SK-N-SH (cell line): ENCODE measurements around the gene ST6GALNAC3. TPM values are rescaled to one million over a fixed set of nuclear protein-coding genes. Genes with fewer than 3 reads are reported as not detected.

Source experiments
- CTCF ChIA-PET: fragments of 300-600, 350-600 bp; formaldehyde crosslinking; extraction: SDS; loops from one replicate; lab custom pipeline; 2021; lab: Yijun Ruan, JAX
- POLR2A ChIA-PET: fragments of 350-600 bp; sonication (Branson Sonifier 250); formaldehyde crosslinking; extraction: SDS; loops from one replicate; lab custom pipeline; 2020; ENCODE audit warnings: antibody characterized with exemption, inconsistent platforms; lab: Yijun Ruan, JAX
- DNase-seq: peaks from one replicate; pipeline ENCODE4 v3.0.0; 2012
- H2AFZ ChIP-seq: fragments of 200-600 bp; sonication (generic); 2 replicates; pipeline ENCODE4 v1.8.1; 2016; ENCODE audit warnings: antibody characterized with exemption, mild to moderate bottlenecking, low read depth
- H3F3A ChIP-seq: fragments of 200-600 bp; sonication (generic); replicated peaks from 2 replicates; pipeline ENCODE3; 2016; ENCODE audit warnings: antibody characterized with exemption, mild to moderate bottlenecking; ENCODE audit not compliant: insufficient read depth
- H3K27ac ChIP-seq, 2 experiments: fragments of 200-500 bp in 1 of 2; fragments of 200-600 bp in 1 of 2; sonication (Bioruptor generic) in 1 of 2; sonication (generic), shearing (Covaris generic) in 1 of 2; 2 replicates each; pipeline versions ENCODE4 v1.5.1 to v1.6.1; 2014 to 2016; ENCODE audit warnings: low read depth in 2 of 2, inconsistent platforms in 1 of 2, low read length in 1 of 2, mild to moderate bottlenecking in 1 of 2, mixed read lengths in 1 of 2
- H3K27me3 ChIP-seq: fragments of 200-600 bp; sonication (generic), shearing (Covaris generic); 2 replicates; pipeline ENCODE4 v1.6.1; 2016; ENCODE audit warnings: mixed run types; ENCODE audit not compliant: insufficient read depth
- H3K36me3 ChIP-seq, 2 experiments: fragments of 200-500 bp in 1 of 2; fragments of 200-600 bp in 1 of 2; sonication (Bioruptor generic) in 1 of 2; sonication (generic) in 1 of 2; replicated peaks in 1 of 2; 2 replicates each; pipeline versions ENCODE3 to v1.5.1; 2014 to 2016; ENCODE audit warnings: low read length in 1 of 2, mild to moderate bottlenecking in 1 of 2; ENCODE audit not compliant: insufficient read depth in 2 of 2, control insufficient read depth in 1 of 2
- H3K4me1 ChIP-seq, 2 experiments: fragments of 200-500 bp in 1 of 2; fragments of 200-600 bp in 1 of 2; sonication (Bioruptor generic) in 1 of 2; sonication (generic), shearing (Covaris generic) in 1 of 2; 2 replicates each; pipeline versions ENCODE4 v1.5.1 to v1.6.1; 2014 to 2016; ENCODE audit warnings: low read depth in 1 of 2, low read length in 1 of 2, mixed run types in 1 of 2; ENCODE audit not compliant: insufficient read depth in 2 of 2, control insufficient read depth in 1 of 2
- H3K4me2 ChIP-seq: fragments of 200-600 bp; sonication (generic), shearing (Covaris generic); 2 replicates; pipeline ENCODE4 v1.6.1; 2017; ENCODE audit warnings: mixed run types
- H3K4me3 ChIP-seq, 2 experiments: fragments of 200-500 bp in 1 of 2; fragments of 200-600 bp in 1 of 2; sonication (Bioruptor generic) in 1 of 2; sonication (generic), shearing (Covaris generic) in 1 of 2; 2 replicates each; pipeline versions ENCODE4 v1.5.1 to v1.8.1; 2014 to 2016; ENCODE audit warnings: low read depth in 2 of 2, inconsistent platforms in 1 of 2, low read length in 1 of 2, mild to moderate bottlenecking in 1 of 2, mixed read lengths in 1 of 2, moderate library complexity in 1 of 2
- H3K79me2 ChIP-seq: fragments of 200-600 bp; sonication (generic); 2 replicates; pipeline ENCODE4 v1.8.1; 2017; ENCODE audit warnings: mild to moderate bottlenecking; ENCODE audit not compliant: insufficient read depth
- H3K9ac ChIP-seq: fragments of 200-600 bp; sonication (generic); 2 replicates; pipeline ENCODE4 v1.6.1; 2017; ENCODE audit warnings: mixed run types
- H3K9me2 ChIP-seq: fragments of 200-600 bp; sonication (generic); 2 replicates; pipeline ENCODE4 v1.6.1; 2017; ENCODE audit warnings: mixed run types
- H3K9me3 ChIP-seq: fragments of 200-600 bp; sonication (generic); 2 replicates; pipeline ENCODE4 v1.6.1; 2017; ENCODE audit warnings: mixed run types, mild to moderate bottlenecking, moderate library complexity
- H4K20me1 ChIP-seq: fragments of 200-600 bp; sonication (generic); 2 replicates; pipeline ENCODE4 v1.6.1; 2017; ENCODE audit warnings: mild to moderate bottlenecking, mixed run types; ENCODE audit not compliant: insufficient read depth
- ELF1 ChIP-seq: IDR thresholded peaks from 2 replicates; pipeline ENCODE4 v1.4.0; 2012
- EP300 ChIP-seq, 2 experiments: IDR thresholded peaks; 2 replicates each; pipeline versions ENCODE4 v1.4.0 to v1.6.1; 2012; ENCODE audit warnings: borderline replicate concordance in 1 of 2, low read depth in 1 of 2, low read length in 1 of 2
- EZH2phosphoT487 ChIP-seq: fragments of 200-600 bp; sonication (generic); IDR thresholded peaks from 2 replicates; pipeline ENCODE4 v1.6.1; 2017; ENCODE audit warnings: low read depth, mixed run types, mild to moderate bottlenecking, antibody characterized with exemption, moderate library complexity, borderline replicate concordance
- FOXJ3 ChIP-seq: sonication (generic); formaldehyde crosslinking; IDR thresholded peaks from 2 replicates; pipeline ENCODE4 v1.5.1; 2020; ENCODE audit warnings: mild to moderate bottlenecking, missing genetic modification reagents
- FOXM1 ChIP-seq: IDR thresholded peaks from 2 replicates; pipeline ENCODE4 v1.4.0; 2012; ENCODE audit warnings: low read depth, mild to moderate bottlenecking
- JUND ChIP-seq: IDR thresholded peaks from 2 replicates; pipeline ENCODE4 v1.4.0; 2012
- MXI1 ChIP-seq: IDR thresholded peaks from 2 replicates; pipeline ENCODE4 v1.6.1; 2012; ENCODE audit warnings: mild to moderate bottlenecking, low read depth, low read length, improper control_type of control experiment
- NRF1 ChIP-seq: IDR thresholded peaks from 2 replicates; pipeline ENCODE4 v1.6.1; 2012; ENCODE audit warnings: low read depth, mild to moderate bottlenecking, low read length
- POLR2AphosphoS5 ChIP-seq: IDR thresholded peaks from 2 replicates; pipeline ENCODE4 v1.6.1; 2012; ENCODE audit warnings: low read depth, low read length
- RCOR1 ChIP-seq: fragments of 150-350 bp; IDR thresholded peaks from 2 replicates; pipeline ENCODE4 v1.6.1; 2017; ENCODE audit warnings: antibody characterized with exemption, low read length
- SMC3 ChIP-seq: IDR thresholded peaks from 2 replicates; pipeline ENCODE4 v1.6.1; 2012; ENCODE audit warnings: low read depth, low read length, improper control_type of control experiment
- TAF1 ChIP-seq: IDR thresholded peaks from 2 replicates; pipeline ENCODE4 v1.6.1; 2012; ENCODE audit warnings: low read depth, mild to moderate bottlenecking, low read length, moderate library complexity, borderline replicate concordance
- TCF12 ChIP-seq: IDR thresholded peaks from 2 replicates; pipeline ENCODE4 v1.4.0; 2012
- TEAD4 ChIP-seq: IDR thresholded peaks from 2 replicates; pipeline ENCODE4 v1.4.0; 2012; ENCODE audit warnings: mild to moderate bottlenecking, borderline replicate concordance; ENCODE audit not compliant: insufficient read depth
- WGBS: methylation state at CpG from one replicate; pipeline ENCODE4 v1.1.6; 2017; ENCODE audit warnings: low lambda C conversion rate; 5-methylcytosine and 5-hydroxymethylcytosine counted together
- polyA plus RNA-seq, 3 experiments: library from polyadenylated mRNA; depleted of rRNA; stranded (reverse); fragments of >200 nt; gene quantifications; 2 replicates each; pipeline ENCODE4 v1.2.3, GENCODE V29; 2012
- TF ChIP-seq, protein P1 (sequence below): IDR thresholded peaks from 2 replicates; pipeline ENCODE4 v1.4.0; 2012; ENCODE audit warnings: low read depth, borderline replicate concordance
- TF ChIP-seq, protein P2 (sequence below): fragments of 200-600 bp; sonication (generic); IDR thresholded peaks from 2 replicates; pipeline ENCODE4 v1.6.1; 2017; ENCODE audit warnings: antibody characterized with exemption, mild to moderate bottlenecking, moderate library complexity
- TF ChIP-seq, protein P3 (sequence below): IDR thresholded peaks from 2 replicates; pipeline ENCODE4 v1.4.0; 2012; ENCODE audit warnings: low read depth

Gene ST6GALNAC3
- polyA plus RNA-seq, 1 of the 3 experiments (the other 2 are of a cell fraction) = 8.1 TPM

GRCh38 chr1:76084029-76084627 is 9.6 kb downstream of the ST6GALNAC3 start:
- POLR2A ChIA-PET = no interaction called here
- Histone ChIP-seq H3K4me1 (peaks cover 7 to 44% of the 10 kb centered on the region in 2 experiments; a peak in 2 of 4 replicates), H2AFZ (no peak overlapping the region), H3K27me3 (no peaks in the 10 kb centered on the region), H3F3A (peaks cover 3% of the 10 kb centered on the region), H3K4me2 (no peak overlapping the region), H3K9me2 (no peaks in the 10 kb centered on the region), H3K9ac (no peak overlapping the region), H4K20me1 (0 out of 2 replicates have a peak, but pooled peaks cover 6% of the 10 kb centered on the region), H3K36me3 (no peaks in the 10 kb centered on the region), H3K9me3 (no peaks in the 10 kb centered on the region), H3K79me2 (peaks cover 94% of the 10 kb centered on the region), H3K27ac (peak overlapping the region in 1 of 2 experiments; percentile 68; a peak in 2 of 4 replicates), H3K4me3 (no peak overlapping the region)
- CTCF ChIA-PET = interaction anchor here (0.6 to 1.5 kb wide), 2 partner anchors 12 to 48 kb away, joined by 3 read pairs; no protein-coding TSS in a partner anchor
- DNase-seq = no peak
- 74% methylated on average over 3 of the region's 4 CpGs for WGBS
- TF ChIP-seq, protein P1, sequence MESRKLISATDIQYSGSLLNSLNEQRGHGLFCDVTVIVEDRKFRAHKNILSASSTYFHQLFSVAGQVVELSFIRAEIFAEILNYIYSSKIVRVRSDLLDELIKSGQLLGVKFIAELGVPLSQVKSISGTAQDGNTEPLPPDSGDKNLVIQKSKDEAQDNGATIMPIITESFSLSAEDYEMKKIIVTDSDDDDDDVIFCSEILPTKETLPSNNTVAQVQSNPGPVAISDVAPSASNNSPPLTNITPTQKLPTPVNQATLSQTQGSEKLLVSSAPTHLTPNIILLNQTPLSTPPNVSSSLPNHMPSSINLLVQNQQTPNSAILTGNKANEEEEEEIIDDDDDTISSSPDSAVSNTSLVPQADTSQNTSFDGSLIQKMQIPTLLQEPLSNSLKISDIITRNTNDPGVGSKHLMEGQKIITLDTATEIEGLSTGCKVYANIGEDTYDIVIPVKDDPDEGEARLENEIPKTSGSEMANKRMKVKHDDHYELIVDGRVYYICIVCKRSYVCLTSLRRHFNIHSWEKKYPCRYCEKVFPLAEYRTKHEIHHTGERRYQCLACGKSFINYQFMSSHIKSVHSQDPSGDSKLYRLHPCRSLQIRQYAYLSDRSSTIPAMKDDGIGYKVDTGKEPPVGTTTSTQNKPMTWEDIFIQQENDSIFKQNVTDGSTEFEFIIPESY = no peak
- TF ChIP-seq TCF12 = 0 out of 2 replicates have a peak, but pooled peaks have one; percentile 27
- no peak for TF ChIP-seq MXI1
- TF ChIP-seq TEAD4 = no peak
- TF ChIP-seq TAF1 = no peak

DNA sequence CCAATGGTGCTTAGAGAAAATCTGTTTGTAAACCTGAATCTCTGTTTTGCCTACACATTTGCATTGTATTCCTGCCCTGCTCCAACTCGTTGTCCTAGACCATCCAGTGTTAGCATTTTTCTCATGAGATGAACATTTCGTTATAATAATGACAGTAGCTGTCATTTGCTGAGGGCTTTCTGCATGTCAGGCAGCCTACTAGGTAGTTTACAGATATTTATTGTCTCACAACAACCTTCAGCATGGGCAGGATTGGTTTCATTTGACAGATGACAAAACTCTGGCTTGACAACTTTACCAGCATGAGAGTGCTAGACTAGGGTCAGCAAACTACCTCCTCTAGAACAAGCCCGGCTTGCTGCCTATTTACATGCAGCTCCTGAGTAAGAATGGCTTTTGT is 10.1 kb downstream of the ST6GALNAC3 start:
- Histone ChIP-seq H3K9ac (no peak overlapping the region), H2AFZ (no peak overlapping the region), H3K27ac (peak overlapping the region in 1 of 2 experiments; percentile 68; a peak in 2 of 4 replicates), H3F3A (peaks cover 3% of the 10 kb centered on the region), H3K79me2 (peaks cover 92% of the 10 kb centered on the region)
- no peak for TF ChIP-seq NRF1
- no peak for TF ChIP-seq RCOR1
- TF ChIP-seq FOXJ3 = no peak
- no peak for TF ChIP-seq EP300 (IDR thresholded peaks at IDR 0.05; ENCODE audit: borderline replicate concordance in 1 of 2, low read depth in 1 of 2, low read length in 1 of 2)
- TF ChIP-seq, protein P2, sequence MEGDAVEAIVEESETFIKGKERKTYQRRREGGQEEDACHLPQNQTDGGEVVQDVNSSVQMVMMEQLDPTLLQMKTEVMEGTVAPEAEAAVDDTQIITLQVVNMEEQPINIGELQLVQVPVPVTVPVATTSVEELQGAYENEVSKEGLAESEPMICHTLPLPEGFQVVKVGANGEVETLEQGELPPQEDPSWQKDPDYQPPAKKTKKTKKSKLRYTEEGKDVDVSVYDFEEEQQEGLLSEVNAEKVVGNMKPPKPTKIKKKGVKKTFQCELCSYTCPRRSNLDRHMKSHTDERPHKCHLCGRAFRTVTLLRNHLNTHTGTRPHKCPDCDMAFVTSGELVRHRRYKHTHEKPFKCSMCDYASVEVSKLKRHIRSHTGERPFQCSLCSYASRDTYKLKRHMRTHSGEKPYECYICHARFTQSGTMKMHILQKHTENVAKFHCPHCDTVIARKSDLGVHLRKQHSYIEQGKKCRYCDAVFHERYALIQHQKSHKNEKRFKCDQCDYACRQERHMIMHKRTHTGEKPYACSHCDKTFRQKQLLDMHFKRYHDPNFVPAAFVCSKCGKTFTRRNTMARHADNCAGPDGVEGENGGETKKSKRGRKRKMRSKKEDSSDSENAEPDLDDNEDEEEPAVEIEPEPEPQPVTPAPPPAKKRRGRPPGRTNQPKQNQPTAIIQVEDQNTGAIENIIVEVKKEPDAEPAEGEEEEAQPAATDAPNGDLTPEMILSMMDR = no peak
- TF ChIP-seq FOXM1 = no peak
- TF ChIP-seq POLR2AphosphoS5 = no peak
- no peak for TF ChIP-seq JUND
- no peak for TF ChIP-seq EZH2phosphoT487
- TF ChIP-seq SMC3 = no peak
- no peak for TF ChIP-seq ELF1
- TF ChIP-seq, protein P3, sequence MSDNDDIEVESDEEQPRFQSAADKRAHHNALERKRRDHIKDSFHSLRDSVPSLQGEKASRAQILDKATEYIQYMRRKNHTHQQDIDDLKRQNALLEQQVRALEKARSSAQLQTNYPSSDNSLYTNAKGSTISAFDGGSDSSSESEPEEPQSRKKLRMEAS = no peak
- TF ChIP-seq, all 33 proteins: peak for 0
- Histone ChIP-seq H4K20me1 (0 out of 2 replicates have a peak, but pooled peaks cover 6% of the 10 kb centered on the region), H3K9me3 (no peaks in the 10 kb centered on the region), H3K9me2 (no peaks in the 10 kb centered on the region), H3K36me3 (no peaks in the 10 kb centered on the region), H3K4me3 (no peak overlapping the region), H3K4me1 (peaks cover 7 to 42% of the 10 kb centered on the region in 2 experiments; a peak in 2 of 4 replicates), H3K4me2 (no peak overlapping the region), H3K27me3 (no peaks in the 10 kb centered on the region)
- POLR2A ChIA-PET = no interaction called here
- WGBS = 89% methylated on average over 3 of the region's 3 CpGs
- no peak for DNase-seq
- CTCF ChIA-PET = interaction anchor here (0.6 to 1.5 kb wide), 2 partner anchors 12 to 48 kb away, joined by 3 read pairs; no protein-coding TSS in a partner anchor
